ENCODE measurements around the gene DNAJB6.

The DNAJB6 gene

GRCh38 chr7:157368955-157369354, 32.2 kb downstream of the DNAJB6 start:
- DNase-seq (ENCODE audit: low spot score), result no peak

- no peak for DNase-seq (ENCODE audit: low spot score)
These were observed 33.9 kb downstream of the DNAJB6 start for GRCh38 chr7:157370742-157371141.

GRCh38 chr7:157371296-157371695, 34.5 kb downstream of the DNAJB6 start:
- no peak for DNase-seq (ENCODE audit: low spot score)

- DNase-seq (ENCODE audit: low spot score), result no peak
These were observed 35.8 kb downstream of the DNAJB6 start for GRCh38 chr7:157372300-157373232.

GRCh38 chr7:157373493-157373892, 36.7 kb downstream of the DNAJB6 start:
- DNase-seq (ENCODE audit: low spot score), result no peak

GRCh38 chr7:157375410-157375809, 38.6 kb downstream of the DNAJB6 start:
- DNase-seq (ENCODE audit: low spot score), result no peak

GRCh38 chr7:157377436-157378124, 40.8 kb downstream of the DNAJB6 start:
- no peak for DNase-seq (ENCODE audit: low spot score)

GRCh38 chr7:157378390-157378789, 41.6 kb downstream of the DNAJB6 start:
- no peak for DNase-seq (ENCODE audit: low spot score)

- no peak for DNase-seq (ENCODE audit: low spot score)
These were observed 42.7 kb downstream of the DNAJB6 start for GRCh38 chr7:157379493-157379892.

- no peak for DNase-seq (ENCODE audit: low spot score)
These were observed 43.6 kb downstream of the DNAJB6 start for GRCh38 chr7:157380416-157380815.

GRCh38 chr7:157383868-157384267, 47.1 kb downstream of the DNAJB6 start:
- no peak for DNase-seq (ENCODE audit: low spot score)

- DNase-seq (ENCODE audit: low spot score), result no peak
These were observed 47.5 kb downstream of the DNAJB6 start for GRCh38 chr7:157384301-157384700.

- peak; percentile 86 for DNase-seq (ENCODE audit: low spot score)
These were observed 50.4 kb downstream of the DNAJB6 start for GRCh38 chr7:157386979-157387800.

- no peak for DNase-seq (ENCODE audit: low spot score)
These were observed 51.5 kb downstream of the DNAJB6 start for GRCh38 chr7:157388301-157388700.

- peak; percentile 34 for DNase-seq (ENCODE audit: low spot score)
These were observed 53.3 kb downstream of the DNAJB6 start for GRCh38 chr7:157389951-157390730.

- DNase-seq (ENCODE audit: low spot score), result no peak
These were observed 54.4 kb downstream of the DNAJB6 start for GRCh38 chr7:157391036-157391710.

- no peak for DNase-seq (ENCODE audit: low spot score)
These were observed 55.6 kb downstream of the DNAJB6 start for GRCh38 chr7:157392256-157393037.

GRCh38 chr7:157394246-157395191, 57.7 kb downstream of the DNAJB6 start:
- no peak for DNase-seq (ENCODE audit: low spot score)

GRCh38 chr7:157395206-157395605, 58.4 kb downstream of the DNAJB6 start:
- no peak for DNase-seq (ENCODE audit: low spot score)

All from CD4-positive, alpha-beta T cell treated with Interleukin-15 for 4 hours (primary cell).